HG03066 (cell line): ENCODE results near the gene BBOF1.
"Not testable (repeated sequence)": the region's sequence is repeated elsewhere in the genome, so short reads cannot be mapped to it uniquely, and the experiment has no call there.

Experiments used
- ATAC-seq: cut with Tn5 transposase; IDR thresholded peaks from one replicate; pipeline ENCODE4 v1.9.1; 2021; ENCODE audit warnings: low read depth; ENCODE audit not compliant: unreplicated experiment

The BBOF1 gene

GRCh38 chr14:74085828-74086227 lies 66.7 kb downstream of the BBOF1 start:
- ATAC-seq: no peak

- ATAC-seq: no peak
Measured at GRCh38 chr14:74089251-74090020, 70.3 kb downstream of the BBOF1 start.

- ATAC-seq: no peak
Measured at GRCh38 chr14:74105381-74105780, 86.2 kb downstream of the BBOF1 start.

- ATAC-seq: no peak
Measured at GRCh38 chr14:74109369-74109768, 90.2 kb downstream of the BBOF1 start.

GRCh38 chr14:74111395-74112216 lies 92.5 kb downstream of the BBOF1 start:
- ATAC-seq: not testable (repeated sequence)
